Neural progenitor cell (in vitro differentiated cells): ENCODE results near the gene DCAF5.

Experiments used
- CTCF ChIP-seq: fragments of 200-600 bp; sonication (generic); IDR thresholded peaks from 2 replicates; pipeline ENCODE4 v1.5.1; 2017; ENCODE audit warnings: antibody characterized with exemption, mild to moderate bottlenecking
- EZH2 ChIP-seq: fragments of 200-600 bp; sonication (generic); IDR thresholded peaks from 2 replicates; pipeline ENCODE4 v1.6.1; 2017; ENCODE audit warnings: antibody characterized with exemption, mild to moderate bottlenecking, moderate library complexity
- EZH2phosphoT487 ChIP-seq: fragments of 200-600 bp; sonication (generic); IDR thresholded peaks from 2 replicates; pipeline ENCODE4 v1.6.1; 2017; ENCODE audit warnings: antibody characterized with exemption

GRCh38 chr14:69083181-69083580, 69.7 kb downstream of the DCAF5 start:
- no peak for TF ChIP-seq CTCF
- no peak for TF ChIP-seq EZH2
- no peak for TF ChIP-seq EZH2phosphoT487
